Measurements from ENCODE around the gene RRP1. TPM values are rescaled to one million over a fixed set of nuclear protein-coding genes. Genes with fewer than 3 reads are reported as not detected.
A peak's percentile ranks its signal among the peaks of the same experiment; 100 is the strongest.

RRP1 gene
- total and polyA plus RNA-seq, 2 donors (not counting 1 experiment from before 2014, with no cell fraction given), result 8.6 to 12.7 TPM

DNA sequence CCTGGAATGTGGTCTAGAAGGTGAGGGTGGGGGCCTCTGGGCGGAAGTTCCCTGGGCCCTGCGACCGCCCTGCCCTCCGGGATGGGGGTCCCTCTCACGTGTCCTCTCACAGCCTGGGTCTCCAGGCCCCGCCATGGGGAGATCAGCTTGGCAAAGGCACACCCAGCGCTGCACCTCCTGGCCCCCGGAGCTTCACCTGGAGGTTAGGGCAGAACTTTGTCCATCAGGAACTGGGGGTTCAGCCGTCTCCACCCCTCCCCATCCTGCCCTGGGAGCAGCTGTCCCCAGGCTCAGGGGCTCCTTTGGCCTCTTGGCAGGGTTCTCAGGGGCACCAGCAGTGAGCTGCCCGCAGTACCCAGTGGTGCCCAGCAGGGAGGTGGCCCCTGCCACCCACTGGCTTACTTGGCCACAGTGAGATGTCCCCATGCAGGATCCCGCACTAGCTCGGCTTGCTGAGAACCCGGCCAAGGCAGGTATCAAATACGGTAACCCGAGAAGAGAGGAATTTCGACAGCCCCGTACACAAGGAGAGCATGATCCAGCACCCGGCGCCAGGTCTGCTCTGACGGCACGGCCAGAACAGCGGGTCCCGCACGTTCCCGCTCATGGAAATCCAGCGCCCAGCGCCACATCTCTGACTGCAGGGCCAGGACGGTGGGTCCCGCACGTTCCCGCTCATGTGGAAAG, 36.7 kb downstream of the RRP1 start:
- Histone ChIP-seq H3K79me2 (ENCODE audit: control insufficient read depth, insufficient read depth, low read length) (no peaks in the 10 kb centered on the region), H3K4me1 (ENCODE audit: control insufficient read depth, extremely low read depth, insufficient read depth, low read length) (no peaks in the 10 kb centered on the region), H3K9ac (ENCODE audit: insufficient read depth, low read length) (no peak overlapping the region), H3K36me3 (ENCODE audit: control insufficient read depth, insufficient read depth, low read length) (no peaks in the 10 kb centered on the region), H2AFZ (ENCODE audit: low read length) (no peak overlapping the region), H3K4me2 (ENCODE audit: extremely low read depth, insufficient read depth, low read length) (no peak overlapping the region), H4K20me1 (ENCODE audit: control insufficient read depth, extremely low read depth, insufficient read depth, low read length) (no peaks in the 10 kb centered on the region), H3K27me3 (ENCODE audit: control insufficient read depth, insufficient read depth, low read length) (peaks cover 2% of the 10 kb centered on the region), H3K9me3 (ENCODE audit: control insufficient read depth, insufficient read depth, low read depth, low read length) (no peaks in the 10 kb centered on the region), H3K4me3 (replicated peaks in 1 of 4; ENCODE audit: control extremely low read depth in 1 of 4, insufficient read depth in 1 of 4, low read depth in 3 of 4, low read length in 4 of 4) (no peak overlapping the region), H3K27ac (ENCODE audit: insufficient read depth, low read length) (no peak overlapping the region)
- TF ChIP-seq EZH2 (IDR thresholded peaks at IDR 0.05; ENCODE audit: low read length, missing control alignments), result no peak
- TF ChIP-seq, protein P1, sequence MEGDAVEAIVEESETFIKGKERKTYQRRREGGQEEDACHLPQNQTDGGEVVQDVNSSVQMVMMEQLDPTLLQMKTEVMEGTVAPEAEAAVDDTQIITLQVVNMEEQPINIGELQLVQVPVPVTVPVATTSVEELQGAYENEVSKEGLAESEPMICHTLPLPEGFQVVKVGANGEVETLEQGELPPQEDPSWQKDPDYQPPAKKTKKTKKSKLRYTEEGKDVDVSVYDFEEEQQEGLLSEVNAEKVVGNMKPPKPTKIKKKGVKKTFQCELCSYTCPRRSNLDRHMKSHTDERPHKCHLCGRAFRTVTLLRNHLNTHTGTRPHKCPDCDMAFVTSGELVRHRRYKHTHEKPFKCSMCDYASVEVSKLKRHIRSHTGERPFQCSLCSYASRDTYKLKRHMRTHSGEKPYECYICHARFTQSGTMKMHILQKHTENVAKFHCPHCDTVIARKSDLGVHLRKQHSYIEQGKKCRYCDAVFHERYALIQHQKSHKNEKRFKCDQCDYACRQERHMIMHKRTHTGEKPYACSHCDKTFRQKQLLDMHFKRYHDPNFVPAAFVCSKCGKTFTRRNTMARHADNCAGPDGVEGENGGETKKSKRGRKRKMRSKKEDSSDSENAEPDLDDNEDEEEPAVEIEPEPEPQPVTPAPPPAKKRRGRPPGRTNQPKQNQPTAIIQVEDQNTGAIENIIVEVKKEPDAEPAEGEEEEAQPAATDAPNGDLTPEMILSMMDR (conservative IDR thresholded peaks at IDR 0.05 in 1 of 2, IDR thresholded peaks at IDR 0.05 in 1 of 2; ENCODE audit: low read depth in 1 of 2, low read length in 2 of 2), result peak in 1 of 2 donors; percentile 7
- DNase-seq (ENCODE audit: low read depth in 2 of 2), result peak in 1 of 2 donors; percentile 7

DNA sequence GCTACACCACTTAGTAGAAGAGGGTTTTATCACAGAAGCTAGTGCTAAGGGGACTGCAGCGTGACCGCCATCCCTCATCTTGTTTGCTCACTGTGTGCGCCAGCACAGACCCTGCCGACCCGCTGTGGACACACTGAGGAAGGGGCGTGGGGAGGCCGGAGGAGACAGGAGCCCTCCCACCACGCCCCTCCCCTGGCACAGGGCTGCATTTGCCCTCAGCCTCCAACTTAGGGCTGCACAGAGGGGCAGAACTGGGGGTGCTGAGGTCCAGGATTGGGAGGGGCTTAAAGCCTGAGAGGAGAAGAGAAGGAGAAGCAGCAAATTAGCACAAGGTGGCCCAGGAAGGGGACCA, 37.2 kb downstream of the RRP1 start:
- no peak for TF ChIP-seq EZH2 (IDR thresholded peaks at IDR 0.05; ENCODE audit: low read length, missing control alignments)
- TF ChIP-seq, protein P1 (conservative IDR thresholded peaks at IDR 0.05 in 1 of 2, IDR thresholded peaks at IDR 0.05 in 1 of 2; ENCODE audit: low read depth in 1 of 2, low read length in 2 of 2), result no peak
- H3K27me3 ChIP-seq (ENCODE audit: control insufficient read depth, insufficient read depth, low read length), result peaks cover 2% of the 10 kb centered on the region
- no peak overlapping the region for H2AFZ ChIP-seq (ENCODE audit: low read length)
- H3K79me2 ChIP-seq (ENCODE audit: control insufficient read depth, insufficient read depth, low read length), result no peaks in the 10 kb centered on the region
- no peak overlapping the region for H3K4me2 ChIP-seq (ENCODE audit: extremely low read depth, insufficient read depth, low read length)
- H3K9ac ChIP-seq (ENCODE audit: insufficient read depth, low read length), result no peak overlapping the region
- no peaks in the 10 kb centered on the region for H3K4me1 ChIP-seq (ENCODE audit: control insufficient read depth, extremely low read depth, insufficient read depth, low read length)
- DNase-seq (ENCODE audit: low read depth in 2 of 2), result no peak
- no peaks in the 10 kb centered on the region for H4K20me1 ChIP-seq (ENCODE audit: control insufficient read depth, extremely low read depth, insufficient read depth, low read length)
- H3K4me3 ChIP-seq (replicated peaks in 1 of 4; ENCODE audit: control extremely low read depth in 1 of 4, insufficient read depth in 1 of 4, low read depth in 3 of 4, low read length in 4 of 4), result no peak overlapping the region
- no peaks in the 10 kb centered on the region for H3K9me3 ChIP-seq (ENCODE audit: control insufficient read depth, insufficient read depth, low read depth, low read length)
- H3K36me3 ChIP-seq (ENCODE audit: control insufficient read depth, insufficient read depth, low read length), result no peaks in the 10 kb centered on the region
- no peak overlapping the region for H3K27ac ChIP-seq (ENCODE audit: insufficient read depth, low read length)

DNA sequence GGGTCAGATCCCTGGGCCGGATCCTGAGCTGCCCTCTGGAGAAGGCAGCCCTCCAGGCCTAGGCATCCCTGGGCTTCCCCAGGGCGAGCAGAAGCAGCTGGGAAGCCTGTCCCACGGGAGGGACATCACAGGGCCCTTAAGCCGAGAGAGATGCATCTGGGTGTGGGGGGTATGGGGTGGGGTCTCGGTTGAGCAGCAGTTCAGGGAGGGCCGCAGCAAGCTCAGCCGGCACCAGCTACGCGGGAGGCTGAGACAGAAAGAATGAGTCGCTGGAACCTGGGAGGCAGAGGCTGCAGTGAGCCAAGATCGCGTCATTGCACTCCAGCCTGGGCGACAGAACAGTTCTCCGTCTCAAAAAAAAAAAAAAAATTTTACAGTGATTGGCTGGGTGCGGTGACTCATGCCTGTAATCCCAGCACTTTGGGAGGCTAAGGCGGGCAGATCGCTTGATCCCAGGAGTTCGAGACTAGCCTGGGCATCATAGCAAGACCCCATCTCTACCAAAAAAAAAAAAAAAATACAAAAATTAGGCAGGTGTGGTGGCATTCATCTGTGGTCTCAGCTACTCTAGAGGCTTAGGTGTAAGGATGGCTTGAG, 37.7 kb downstream of the RRP1 start:
- H4K20me1 ChIP-seq (ENCODE audit: control insufficient read depth, extremely low read depth, insufficient read depth, low read length), result no peaks in the 10 kb centered on the region
- H3K9ac ChIP-seq (ENCODE audit: insufficient read depth, low read length), result no peak overlapping the region
- H3K4me3 ChIP-seq (replicated peaks in 1 of 4; ENCODE audit: control extremely low read depth in 1 of 4, insufficient read depth in 1 of 4, low read depth in 3 of 4, low read length in 4 of 4), result no peak overlapping the region
- no peak overlapping the region for H3K4me2 ChIP-seq (ENCODE audit: extremely low read depth, insufficient read depth, low read length)
- no peak overlapping the region for H2AFZ ChIP-seq (ENCODE audit: low read length)
- DNase-seq (ENCODE audit: low read depth in 2 of 2), result peak; percentile 57 to 58
- H3K36me3 ChIP-seq (ENCODE audit: control insufficient read depth, insufficient read depth, low read length), result no peaks in the 10 kb centered on the region
- no peak overlapping the region for H3K27ac ChIP-seq (ENCODE audit: insufficient read depth, low read length)
- H3K79me2 ChIP-seq (ENCODE audit: control insufficient read depth, insufficient read depth, low read length), result no peaks in the 10 kb centered on the region
- H3K9me3 ChIP-seq (ENCODE audit: control insufficient read depth, insufficient read depth, low read depth, low read length), result no peaks in the 10 kb centered on the region
- no peak for TF ChIP-seq EZH2 (IDR thresholded peaks at IDR 0.05; ENCODE audit: low read length, missing control alignments)
- TF ChIP-seq, protein P1 (conservative IDR thresholded peaks at IDR 0.05 in 1 of 2, IDR thresholded peaks at IDR 0.05 in 1 of 2; ENCODE audit: low read depth in 1 of 2, low read length in 2 of 2), result no peak
- H3K4me1 ChIP-seq (ENCODE audit: control insufficient read depth, extremely low read depth, insufficient read depth, low read length), result no peaks in the 10 kb centered on the region
- H3K27me3 ChIP-seq (ENCODE audit: control insufficient read depth, insufficient read depth, low read length), result peaks cover 2% of the 10 kb centered on the region

Measured in fibroblast of lung (primary cell).